ENCODE results near the gene RIPOR2.

The RIPOR2 gene

GRCh38 chr6:24874776-24875533 is 60.8 kb downstream of the RIPOR2 start:
- TF ChIP-seq, protein P1, sequence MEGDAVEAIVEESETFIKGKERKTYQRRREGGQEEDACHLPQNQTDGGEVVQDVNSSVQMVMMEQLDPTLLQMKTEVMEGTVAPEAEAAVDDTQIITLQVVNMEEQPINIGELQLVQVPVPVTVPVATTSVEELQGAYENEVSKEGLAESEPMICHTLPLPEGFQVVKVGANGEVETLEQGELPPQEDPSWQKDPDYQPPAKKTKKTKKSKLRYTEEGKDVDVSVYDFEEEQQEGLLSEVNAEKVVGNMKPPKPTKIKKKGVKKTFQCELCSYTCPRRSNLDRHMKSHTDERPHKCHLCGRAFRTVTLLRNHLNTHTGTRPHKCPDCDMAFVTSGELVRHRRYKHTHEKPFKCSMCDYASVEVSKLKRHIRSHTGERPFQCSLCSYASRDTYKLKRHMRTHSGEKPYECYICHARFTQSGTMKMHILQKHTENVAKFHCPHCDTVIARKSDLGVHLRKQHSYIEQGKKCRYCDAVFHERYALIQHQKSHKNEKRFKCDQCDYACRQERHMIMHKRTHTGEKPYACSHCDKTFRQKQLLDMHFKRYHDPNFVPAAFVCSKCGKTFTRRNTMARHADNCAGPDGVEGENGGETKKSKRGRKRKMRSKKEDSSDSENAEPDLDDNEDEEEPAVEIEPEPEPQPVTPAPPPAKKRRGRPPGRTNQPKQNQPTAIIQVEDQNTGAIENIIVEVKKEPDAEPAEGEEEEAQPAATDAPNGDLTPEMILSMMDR (IDR thresholded peaks at IDR 0.05; ENCODE audit: low read depth, low read length) = no peak

DNA sequence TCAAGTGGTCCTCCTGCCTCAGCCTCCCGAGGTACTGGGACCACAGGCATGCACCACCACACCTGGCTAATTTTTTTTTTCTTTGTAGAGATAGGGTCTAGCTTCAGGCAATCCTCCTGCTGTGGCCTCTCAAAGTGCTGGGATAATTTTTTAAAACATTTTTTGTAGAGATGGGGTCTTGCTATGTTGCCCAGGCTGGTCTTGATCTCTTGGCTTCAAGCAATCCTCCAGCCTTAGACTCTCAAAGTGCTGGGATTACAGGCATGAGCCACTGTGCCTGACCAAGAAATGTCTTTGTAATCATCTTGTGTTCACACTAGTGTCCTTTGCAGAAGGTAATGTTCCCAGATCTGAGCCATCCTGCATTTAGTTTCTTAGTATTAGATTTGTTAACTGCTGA is 61.6 kb downstream of the RIPOR2 start:
- H3K4me3 ChIP-seq (ENCODE audit: low read depth, low read length) = no peak overlapping the region
- TF ChIP-seq, protein P1 (IDR thresholded peaks at IDR 0.05; ENCODE audit: low read depth, low read length) = no peak

More at GRCh38 chr6:24874776-24875533, 60.8 kb downstream of the RIPOR2 start:
- no peak overlapping the region for H3K4me3 ChIP-seq (ENCODE audit: low read depth, low read length)

DNA sequence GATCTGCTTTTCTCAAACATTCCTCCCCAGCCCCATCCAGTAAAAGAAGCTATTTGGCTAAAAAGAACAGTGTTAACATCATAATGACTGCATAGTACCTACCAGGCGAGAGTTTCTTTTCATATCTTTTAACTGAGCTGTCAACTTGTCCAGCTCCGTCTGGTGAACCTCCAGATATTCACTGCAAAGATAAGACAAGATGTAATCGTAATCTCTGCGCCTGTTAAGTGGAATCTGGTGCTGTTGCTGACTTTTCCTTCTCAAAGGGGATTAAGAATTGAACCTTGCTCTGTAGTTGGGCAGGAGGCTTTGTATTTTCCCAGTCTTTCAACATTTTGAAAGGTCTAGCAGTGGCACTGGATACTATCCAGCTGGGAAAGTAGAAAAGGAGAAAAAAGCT is 63.0 kb downstream of the RIPOR2 start:
- H3K4me3 ChIP-seq (ENCODE audit: low read depth, low read length) = no peak overlapping the region
- TF ChIP-seq, protein P1 (IDR thresholded peaks at IDR 0.05; ENCODE audit: low read depth, low read length) = no peak

- H3K4me3 ChIP-seq (ENCODE audit: low read depth, low read length) = no peak overlapping the region
- TF ChIP-seq, protein P1 (IDR thresholded peaks at IDR 0.05; ENCODE audit: low read depth, low read length) = no peak
Measured at GRCh38 chr6:24868765-24869164, 67.0 kb downstream of the RIPOR2 start.

GRCh38 chr6:24867104-24867703 is 68.6 kb downstream of the RIPOR2 start:
- TF ChIP-seq, protein P1 (IDR thresholded peaks at IDR 0.05; ENCODE audit: low read depth, low read length) = no peak
- H3K4me3 ChIP-seq (ENCODE audit: low read depth, low read length) = no peak overlapping the region

- TF ChIP-seq, protein P1 (IDR thresholded peaks at IDR 0.05; ENCODE audit: low read depth, low read length) = no peak
- no peak overlapping the region for H3K4me3 ChIP-seq (ENCODE audit: low read depth, low read length)
Measured at GRCh38 chr6:24865161-24865560, 70.6 kb downstream of the RIPOR2 start.

GRCh38 chr6:24864343-24864742 is 71.4 kb downstream of the RIPOR2 start:
- TF ChIP-seq, protein P1 (IDR thresholded peaks at IDR 0.05; ENCODE audit: low read depth, low read length) = no peak
- H3K4me3 ChIP-seq (ENCODE audit: low read depth, low read length) = no peak overlapping the region

Measured in WI38 (cell line).